ENCODE data around the gene IL36A.

The IL36A gene

GRCh38 chr2:113052396-113052917 is 47.2 kb downstream of the IL36A start, which contains the start of gene IL36B:
IL36B (minus strand) TSS chr2:113052867.
- TF ChIP-seq ZFP37 (tag by site-specific recombination; IDR thresholded peaks at IDR 0.05), result no peak
- no peaks in the 10 kb centered on the region for H3K9me3 ChIP-seq (ENCODE audit: control insufficient read depth, insufficient read depth, low read depth, low read length)
- H3K36me3 ChIP-seq (ENCODE audit: control insufficient read depth in 2 of 2, insufficient read depth in 1 of 2, low read length in 2 of 2), result no peaks in the 10 kb centered on the region
- CTCF ChIA-PET, result interaction anchor here (0.6 kb wide), 2 partner anchors 28 to 150 kb away, joined by 3 read pairs; no protein-coding TSS in a partner anchor
- no peak within 1 kb of the TSS for H3K4me3 ChIP-seq (ENCODE audit: low read depth, low read length)
- POLR2A ChIA-PET, result no interaction called here
- no peak within 1 kb of the TSS for H3K27ac ChIP-seq (ENCODE audit: extremely low read depth, low read depth, low read length)
- no peaks in the 10 kb centered on the region for H3K4me1 ChIP-seq (ENCODE audit: control insufficient read depth, insufficient read depth, low read length)

- CTCF ChIA-PET, result interaction anchor here (0.7 kb wide), 1 partner anchor 58 kb away, joined by 4 read pairs; no protein-coding TSS in a partner anchor
- Histone ChIP-seq H3K36me3 (ENCODE audit: control insufficient read depth in 2 of 2, insufficient read depth in 1 of 2, low read length in 2 of 2) (no peaks in the 10 kb centered on the region), H3K4me1 (ENCODE audit: control insufficient read depth, insufficient read depth, low read length) (no peaks in the 10 kb centered on the region), H3K9me3 (ENCODE audit: control insufficient read depth, insufficient read depth, low read depth, low read length) (no peaks in the 10 kb centered on the region), H3K27ac (ENCODE audit: extremely low read depth, low read depth, low read length) (no peak overlapping the region), H3K4me3 (ENCODE audit: low read depth, low read length) (no peak overlapping the region)
- POLR2A ChIA-PET, result no interaction called here
- TF ChIP-seq ZNF677 (tag by site-specific recombination; IDR thresholded peaks at IDR 0.05) (no peak), TRIM28 (IDR thresholded peaks at IDR 0.05; ENCODE audit: borderline replicate concordance, low read length) (no peak), ZNF10 (tag by site-specific recombination; IDR thresholded peaks at IDR 0.05) (no peak), SP2 (tag by site-specific recombination; IDR thresholded peaks at IDR 0.05) (no peak), ZNF707 (tag by site-specific recombination; IDR thresholded peaks at IDR 0.05) (no peak)
These were observed 48.4 kb downstream of the IL36A start for GRCh38 chr2:113053666-113054065.

GRCh38 chr2:113054066-113054465 is 48.8 kb downstream of the IL36A start:
- no peak for TF ChIP-seq SALL2 (tag by site-specific recombination; IDR thresholded peaks at IDR 0.05; ENCODE audit: borderline replicate concordance)
- Histone ChIP-seq H3K9me3 (ENCODE audit: control insufficient read depth, insufficient read depth, low read depth, low read length) (no peaks in the 10 kb centered on the region), H3K27ac (ENCODE audit: extremely low read depth, low read depth, low read length) (no peak overlapping the region), H3K36me3 (ENCODE audit: control insufficient read depth in 2 of 2, insufficient read depth in 1 of 2, low read length in 2 of 2) (no peaks in the 10 kb centered on the region), H3K4me1 (ENCODE audit: control insufficient read depth, insufficient read depth, low read length) (no peaks in the 10 kb centered on the region), H3K4me3 (ENCODE audit: low read depth, low read length) (no peak overlapping the region)
- ChIA-PET POLR2A (no interaction called here), CTCF (interaction anchor here (0.7 to 0.8 kb wide), 3 partner anchors 58 to 329 kb away, joined by 3 to 4 read pairs (median 3); no protein-coding TSS in a partner anchor)

- Histone ChIP-seq H3K27ac (ENCODE audit: extremely low read depth, low read depth, low read length) (no peak overlapping the region), H3K4me1 (ENCODE audit: control insufficient read depth, insufficient read depth, low read length) (no peaks in the 10 kb centered on the region), H3K36me3 (ENCODE audit: control insufficient read depth in 2 of 2, insufficient read depth in 1 of 2, low read length in 2 of 2) (no peaks in the 10 kb centered on the region), H3K4me3 (ENCODE audit: low read depth, low read length) (no peak overlapping the region), H3K9me3 (ENCODE audit: control insufficient read depth, insufficient read depth, low read depth, low read length) (no peaks in the 10 kb centered on the region)
- CTCF ChIA-PET, result interaction anchor here (1.0 kb wide), 1 partner anchor 142 kb away, joined by 3 read pairs; no protein-coding TSS in a partner anchor
- no peak for TF ChIP-seq ZNF513 (tag by site-specific recombination; IDR thresholded peaks at IDR 0.05)
- no peak for TF ChIP-seq ZNF138 (tag by site-specific recombination; IDR thresholded peaks at IDR 0.05; ENCODE audit: borderline replicate concordance)
- TF ChIP-seq ELK4 (IDR thresholded peaks at IDR 0.05; ENCODE audit: borderline replicate concordance, low read depth, low read length), result no peak
- no peak for TF ChIP-seq ZNF202 (tag by site-specific recombination; IDR thresholded peaks at IDR 0.05; ENCODE audit: borderline replicate concordance)
- TF ChIP-seq ZNF777 (tag by site-specific recombination; IDR thresholded peaks at IDR 0.05; ENCODE audit: borderline replicate concordance), result no peak
- POLR2A ChIA-PET, result no interaction called here
These were observed 51.3 kb downstream of the IL36A start for GRCh38 chr2:113056521-113056920.

- Histone ChIP-seq H3K27ac (ENCODE audit: extremely low read depth, low read depth, low read length) (no peak overlapping the region), H3K36me3 (ENCODE audit: control insufficient read depth in 2 of 2, insufficient read depth in 1 of 2, low read length in 2 of 2) (no peaks in the 10 kb centered on the region), H3K4me1 (ENCODE audit: control insufficient read depth, insufficient read depth, low read length) (no peaks in the 10 kb centered on the region), H3K4me3 (ENCODE audit: low read depth, low read length) (no peak overlapping the region), H3K9me3 (ENCODE audit: control insufficient read depth, insufficient read depth, low read depth, low read length) (no peaks in the 10 kb centered on the region)
- TF ChIP-seq ZNF473 (tag by site-specific recombination; IDR thresholded peaks at IDR 0.05) (no peak), ZNF433 (tag by site-specific recombination; IDR thresholded peaks at IDR 0.05; ENCODE audit: low read depth) (no peak)
- ChIA-PET CTCF (interaction anchor here (0.5 kb wide), 1 partner anchor 172 kb away, joined by 3 read pairs; no protein-coding TSS in a partner anchor), POLR2A (no interaction called here)
These were observed 51.9 kb downstream of the IL36A start for GRCh38 chr2:113057117-113057516.
